Inflammatory macrophage treated with lipopolysaccharide for 4 hours (primary cell): ENCODE measurements around the gene EDARADD.
"Not testable (repeated sequence)": the region's sequence is repeated elsewhere in the genome, so short reads cannot be mapped to it uniquely, and the experiment has no call there.

Experiments used
- DNase-seq: peaks from one replicate; pipeline ENCODE4 v3.0.0-alpha.2; 2020

The EDARADD gene

DNA sequence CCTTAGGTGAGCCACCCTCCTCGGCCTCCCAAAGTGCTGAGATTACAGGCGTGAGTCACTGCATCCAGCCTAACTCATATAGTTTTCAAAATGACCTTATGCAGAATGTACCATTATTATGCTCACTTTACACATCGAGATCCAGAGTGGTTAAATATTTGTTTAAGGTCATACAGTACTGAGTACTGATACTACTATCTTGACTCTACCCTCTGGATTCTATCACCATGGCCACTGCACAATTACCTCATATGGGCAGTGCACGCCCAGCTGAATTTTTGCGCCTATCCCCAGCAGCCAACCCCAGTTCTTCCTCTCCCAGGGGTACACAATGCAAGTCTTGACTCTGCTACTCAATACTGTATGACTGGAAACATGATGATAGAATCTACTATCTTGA lies 56.7 kb downstream of the EDARADD start:
- DNase-seq = no peak

DNA sequence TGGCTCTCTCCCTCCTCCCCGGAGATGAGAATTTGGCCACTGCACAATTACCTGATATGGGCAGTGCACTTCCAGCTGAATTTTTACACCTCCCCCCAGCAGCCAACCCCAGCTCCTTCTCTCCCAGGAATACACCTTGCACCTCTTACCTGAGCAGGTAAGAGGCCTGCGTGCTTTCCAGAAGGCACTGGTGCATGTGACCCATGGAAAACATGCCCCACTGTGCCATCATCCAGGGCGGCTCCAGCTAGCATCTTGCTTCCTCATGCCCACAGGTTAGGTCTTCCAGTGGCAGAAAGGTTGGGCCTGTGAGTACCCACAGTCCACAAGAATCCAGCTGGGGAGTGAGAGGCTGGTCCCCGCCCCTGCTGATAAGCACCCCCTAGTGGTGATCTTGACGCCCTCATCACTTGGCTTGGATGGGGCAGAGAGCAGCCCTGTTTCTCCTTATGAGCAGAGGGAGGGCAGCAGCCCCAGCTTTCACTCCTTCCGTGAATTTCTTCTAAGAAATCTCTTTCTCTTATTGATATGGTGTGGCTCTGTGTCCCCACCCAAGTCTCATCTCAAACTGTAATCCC lies 57.8 kb downstream of the EDARADD start:
- DNase-seq = peak; percentile 47

DNA sequence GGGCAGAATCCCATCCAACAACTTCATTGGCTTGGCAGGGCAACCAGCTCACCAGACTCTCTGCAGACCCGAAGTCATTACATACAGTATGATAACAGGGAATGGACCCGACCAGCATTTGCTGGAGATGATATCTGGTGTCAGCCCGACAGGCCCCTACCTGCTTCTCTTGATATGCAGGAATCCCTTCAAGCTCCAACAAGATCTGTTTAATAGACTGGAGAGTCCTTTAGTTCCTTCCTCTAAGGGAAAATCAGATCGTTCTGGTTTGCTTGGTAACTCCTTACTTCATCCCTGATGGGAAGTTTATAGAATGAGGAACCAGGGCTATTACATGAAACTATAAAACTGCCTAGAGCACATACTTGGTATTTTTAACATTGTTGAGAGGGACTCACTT lies 61.2 kb downstream of the EDARADD start:
- peak; percentile 56 for DNase-seq

- no peak for DNase-seq
Measured at GRCh38 chr1:236457775-236458174, 63.7 kb downstream of the EDARADD start.

GRCh38 chr1:236458996-236459395 lies 64.9 kb downstream of the EDARADD start:
- no peak for DNase-seq

GRCh38 chr1:236460103-236460502 lies 66.0 kb downstream of the EDARADD start:
- no peak for DNase-seq

- DNase-seq = not testable (repeated sequence)
Measured at GRCh38 chr1:236464197-236464596, 70.1 kb downstream of the EDARADD start.

GRCh38 chr1:236465231-236465958 lies 71.3 kb downstream of the EDARADD start:
- DNase-seq = no peak

DNA sequence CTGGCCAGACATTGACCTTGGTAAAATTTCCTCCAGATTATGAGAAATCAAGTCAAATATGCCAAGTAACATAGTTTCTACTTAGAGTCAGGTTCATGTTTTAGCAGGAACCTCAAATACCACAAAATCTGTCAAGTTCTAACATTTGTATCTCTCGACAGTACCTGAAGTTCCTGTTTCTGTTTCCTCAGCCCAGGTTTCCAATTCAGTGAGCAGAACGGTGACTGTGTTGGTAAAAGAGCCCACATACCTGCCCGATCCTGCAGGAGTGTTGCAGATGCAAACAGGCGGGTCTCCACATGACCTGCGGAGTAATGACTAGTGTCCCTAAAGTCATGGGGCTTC lies 71.8 kb downstream of the EDARADD start:
- DNase-seq = no peak

DNA sequence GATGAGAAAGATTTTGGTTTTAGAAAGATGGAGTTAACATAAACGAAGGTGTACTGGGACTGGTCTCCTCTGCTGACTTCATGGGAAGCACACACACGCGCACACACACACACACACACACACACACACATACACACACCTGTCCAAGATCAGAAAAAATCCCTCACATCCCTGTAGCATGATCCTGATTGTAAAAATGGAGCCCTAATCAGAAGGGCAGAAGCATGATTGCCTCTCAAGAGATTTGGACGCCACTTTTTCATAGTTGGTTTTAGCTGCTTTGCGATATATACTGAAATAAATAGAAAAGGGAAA lies 73.2 kb downstream of the EDARADD start:
- no peak for DNase-seq

GRCh38 chr1:236468625-236469024 lies 74.5 kb downstream of the EDARADD start:
- no peak for DNase-seq

GRCh38 chr1:236469466-236469865 lies 75.4 kb downstream of the EDARADD start:
- DNase-seq = no peak

DNA sequence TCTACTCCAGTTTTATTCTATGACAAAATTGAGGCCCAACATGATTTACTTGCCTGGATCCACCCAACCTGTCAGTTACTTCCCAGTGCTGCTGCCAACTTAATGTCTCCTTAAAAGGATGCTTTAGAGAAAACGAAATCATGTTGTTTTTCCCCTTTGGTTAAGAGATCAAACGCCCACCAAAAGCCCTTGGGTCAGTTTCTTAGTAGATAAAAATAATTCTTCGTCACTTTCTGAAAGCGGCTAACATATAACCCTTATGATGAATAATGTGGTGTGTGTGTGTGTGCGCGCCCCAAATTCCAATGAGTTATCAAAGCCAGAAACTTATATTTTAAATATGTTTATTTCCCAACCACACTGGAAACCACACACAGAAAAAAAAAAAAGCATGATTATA lies 77.0 kb downstream of the EDARADD start:
- no peak for DNase-seq

GRCh38 chr1:236471653-236472052 lies 77.6 kb downstream of the EDARADD start:
- DNase-seq = no peak

- DNase-seq = no peak
Measured at GRCh38 chr1:236472850-236473788, 79.0 kb downstream of the EDARADD start.

GRCh38 chr1:236476019-236476418 lies 81.9 kb downstream of the EDARADD start:
- no peak for DNase-seq

DNA sequence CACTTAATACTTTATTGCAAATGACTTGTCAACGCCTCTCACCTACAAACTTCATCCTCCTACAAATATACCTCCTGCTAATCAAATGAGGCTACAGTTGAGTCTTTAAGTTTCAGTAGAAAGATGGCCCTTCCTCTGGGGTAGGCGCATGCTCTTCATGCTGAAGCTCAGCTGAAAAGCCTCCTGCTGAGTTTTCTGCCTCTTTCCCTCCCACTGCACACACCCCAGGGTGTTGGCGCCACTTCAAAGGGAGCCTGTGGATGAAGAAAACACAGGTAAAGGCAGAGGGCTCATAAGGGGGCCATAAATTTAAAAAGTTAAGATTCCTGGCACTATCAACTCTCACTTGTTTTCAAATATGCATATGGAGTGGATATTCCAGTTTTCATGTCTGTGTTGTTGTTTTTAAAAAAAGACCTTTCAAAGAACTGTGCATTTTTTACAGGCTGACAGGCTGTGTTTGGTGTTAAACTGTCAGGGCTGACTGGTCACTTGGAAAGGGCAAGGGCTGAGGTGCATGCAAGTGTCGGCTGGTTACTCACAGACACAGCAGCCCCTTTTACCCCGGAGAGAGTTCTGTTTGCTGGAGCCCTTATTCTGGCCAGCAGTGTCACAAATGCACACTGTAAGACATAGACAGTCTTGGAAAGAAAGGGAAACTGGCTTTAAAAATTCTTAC lies 86.8 kb downstream of the EDARADD start:
- DNase-seq = no peak

DNA sequence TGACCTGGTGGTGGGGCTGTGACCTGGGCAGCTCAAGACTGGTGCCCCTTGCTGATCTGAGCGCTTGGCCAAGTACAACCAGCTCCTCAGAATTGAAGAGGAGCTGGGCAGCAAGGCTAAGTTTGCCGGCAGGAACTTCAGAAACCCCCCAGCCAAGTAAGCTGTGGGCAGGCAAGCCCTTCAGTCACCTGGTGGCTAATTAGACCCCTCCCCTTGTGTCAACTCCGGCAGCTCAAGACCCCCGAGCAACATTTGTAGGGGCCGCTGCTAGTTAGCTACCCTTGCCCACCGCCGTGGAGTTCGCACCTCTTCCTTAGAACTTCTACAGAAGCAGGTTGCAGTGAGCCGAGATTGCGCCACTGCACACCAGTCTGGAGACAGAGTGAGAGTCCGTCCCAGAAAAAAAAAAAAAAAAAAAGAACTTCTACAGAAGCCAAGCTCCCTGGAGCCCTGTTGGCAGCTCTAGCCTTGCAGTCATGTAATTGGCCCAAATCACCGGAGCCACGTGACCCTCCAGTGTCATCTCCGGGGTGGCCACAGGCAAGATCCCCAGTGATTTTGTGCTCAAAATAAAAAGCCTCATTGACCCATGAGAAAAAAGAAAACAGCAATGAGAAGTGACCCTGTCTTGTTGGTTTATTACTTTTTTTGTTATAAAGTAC lies 90.4 kb downstream of the EDARADD start:
- no peak for DNase-seq

- no peak for DNase-seq
Measured at GRCh38 chr1:236486356-236487002, 92.4 kb downstream of the EDARADD start.

- DNase-seq = not testable (repeated sequence)
Measured at GRCh38 chr1:236489161-236489560, 95.1 kb downstream of the EDARADD start.

GRCh38 chr1:236489710-236490377 lies 95.8 kb downstream of the EDARADD start:
- peak; percentile 37 for DNase-seq
